GM12878 (cell line): Measurements from ENCODE around the gene NPSR1. TPM values are rescaled to one million over a fixed set of nuclear protein-coding genes. Genes with fewer than 3 reads are reported as not detected.

Experiments
- CBFB ChIP-seq: IDR thresholded peaks from 2 replicates; pipeline ENCODE4 v1.6.1; 2016; ENCODE audit warnings: antibody characterized with exemption, low read depth
- EED ChIP-seq: sonication (generic); IDR thresholded peaks from 2 replicates; pipeline ENCODE4 v1.6.1; 2016; ENCODE audit warnings: antibody characterized with exemption, low read depth
- ESRRA ChIP-seq: IDR thresholded peaks from 2 replicates; pipeline ENCODE4 v1.6.1; 2012; ENCODE audit warnings: mild to moderate bottlenecking, low read length, improper control_type of control experiment
- HDAC2 ChIP-seq: fragments of 200-600 bp; sonication (generic); IDR thresholded peaks from 2 replicates; pipeline ENCODE4 v1.6.1; 2017
- IKZF2 ChIP-seq, 2 experiments: fragments of 450-650 bp; IDR thresholded peaks; 2 replicates each; pipeline ENCODE4 v1.6.1; 2017; ENCODE audit warnings: mild to moderate bottlenecking in 2 of 2, moderate library complexity in 2 of 2
- NFYA ChIP-seq: IDR thresholded peaks from 2 replicates; pipeline ENCODE4 v1.6.1; 2011; ENCODE audit warnings: low read depth, mild to moderate bottlenecking, low read length, improper control_type of control experiment, borderline replicate concordance
- PAX8 ChIP-seq: fragments of 450-650 bp; IDR thresholded peaks from 2 replicates; pipeline ENCODE4 v1.6.1; 2017; ENCODE audit warnings: mild to moderate bottlenecking, moderate library complexity
- SPI1 ChIP-seq: IDR thresholded peaks from 2 replicates; pipeline ENCODE4 v1.6.1; 2011; ENCODE audit warnings: low read depth, mild to moderate bottlenecking, low read length, moderate library complexity, borderline replicate concordance; ENCODE audit not compliant: insufficient read depth
- polyA plus RNA-seq, 11 experiments: library from polyadenylated mRNA; depleted of rRNA in 4 of 11; unstranded in 6 of 11; stranded (reverse) in 5 of 11; fragments of >200 nt; fragmentation: Nextera tagmentation in 4 of 11; fragmentation: Illumina TruSeq in 1 of 11; extraction: Ambion mirVana in 4 of 11; extraction: Trizol in 1 of 11; gene quantifications; 1 replicate in 1 of 11; 2 replicates in 10 of 11; pipeline versions ENCODE4 v1.2.1 to v1.2.3, GENCODE V29; 2011 to 2016; ENCODE audit warnings: inconsistent platforms in 2 of 11, missing spikeins in 2 of 11, low read depth in 1 of 11
- total RNA-seq, 4 experiments: library from RNA; depleted of rRNA in 3 of 4; stranded (reverse); fragments of >200 nt in 3 of 4; fragmentation: Illumina TruSeq in 1 of 4; extraction: Trizol in 1 of 4; gene quantifications; 2 replicates each; pipeline versions ENCODE4 v1.2.1 to v1.2.3, GENCODE V29; 2013 to 2021
- TF ChIP-seq, protein P1 (sequence below): fragments of 450-650 bp; conservative IDR thresholded peaks from 2 replicates; pipeline ENCODE4 v1.6.1; 2017; ENCODE audit warnings: mild to moderate bottlenecking, moderate library complexity
- TF ChIP-seq, protein P2 (sequence below): fragments of 450-650 bp; IDR thresholded peaks from 2 replicates; pipeline ENCODE4 v1.6.1; 2017; ENCODE audit warnings: mild to moderate bottlenecking, low read depth, inconsistent platforms; ENCODE audit not compliant: poor library complexity, severe bottlenecking
- TF ChIP-seq, protein P3 (sequence below): IDR thresholded peaks from 2 replicates; pipeline ENCODE4 v1.6.1; 2011; ENCODE audit warnings: mild to moderate bottlenecking, low read depth, low read length, moderate library complexity; ENCODE audit not compliant: insufficient replicate concordance
- TF ChIP-seq, protein P4 (sequence below): fragments of 150-350 bp; IDR thresholded peaks from 2 replicates; pipeline ENCODE4 v1.6.1; 2014; ENCODE audit warnings: mild to moderate bottlenecking, low read depth, low read length

Gene NPSR1
- total and polyA plus RNA-seq, 10 of the 15 experiments (the other 5 are each of a cell fraction or from before 2014, with no cell fraction given) = 0.20 TPM; not detected in 9

DNA sequence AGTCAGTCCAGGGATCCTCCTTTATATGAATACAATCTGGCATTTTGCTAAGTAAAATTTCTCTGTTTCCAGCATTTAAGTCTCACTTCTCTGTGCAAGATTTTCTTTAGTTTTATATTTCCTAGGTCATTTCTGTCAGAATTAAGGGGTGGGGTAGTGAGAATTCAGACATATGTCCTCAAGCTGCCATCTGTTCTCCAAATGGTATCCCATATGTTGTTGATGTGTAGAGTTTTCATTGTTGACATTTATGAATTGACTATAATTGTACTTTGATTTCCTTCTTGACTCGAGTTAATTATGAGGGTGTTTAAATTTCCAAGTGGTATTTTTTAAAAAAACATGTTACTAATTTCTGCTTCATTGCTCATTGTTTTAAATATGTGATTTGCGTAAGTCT, 148.8 kb downstream of the NPSR1 start (continued):
- TF ChIP-seq CBFB (no peak), NFYA (no peak), IKZF2 (IDR thresholded peaks at IDR 0.05) (no peak), ESRRA (no peak), PAX8 (no peak), EED (no peak), HDAC2 (no peak), SPI1 (no peak)
- TF ChIP-seq, protein P1, sequence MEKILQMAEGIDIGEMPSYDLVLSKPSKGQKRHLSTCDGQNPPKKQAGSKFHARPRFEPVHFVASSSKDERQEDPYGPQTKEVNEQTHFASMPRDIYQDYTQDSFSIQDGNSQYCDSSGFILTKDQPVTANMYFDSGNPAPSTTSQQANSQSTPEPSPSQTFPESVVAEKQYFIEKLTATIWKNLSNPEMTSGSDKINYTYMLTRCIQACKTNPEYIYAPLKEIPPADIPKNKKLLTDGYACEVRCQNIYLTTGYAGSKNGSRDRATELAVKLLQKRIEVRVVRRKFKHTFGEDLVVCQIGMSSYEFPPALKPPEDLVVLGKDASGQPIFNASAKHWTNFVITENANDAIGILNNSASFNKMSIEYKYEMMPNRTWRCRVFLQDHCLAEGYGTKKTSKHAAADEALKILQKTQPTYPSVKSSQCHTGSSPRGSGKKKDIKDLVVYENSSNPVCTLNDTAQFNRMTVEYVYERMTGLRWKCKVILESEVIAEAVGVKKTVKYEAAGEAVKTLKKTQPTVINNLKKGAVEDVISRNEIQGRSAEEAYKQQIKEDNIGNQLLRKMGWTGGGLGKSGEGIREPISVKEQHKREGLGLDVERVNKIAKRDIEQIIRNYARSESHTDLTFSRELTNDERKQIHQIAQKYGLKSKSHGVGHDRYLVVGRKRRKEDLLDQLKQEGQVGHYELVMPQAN = no peak
- TF ChIP-seq, protein P2, sequence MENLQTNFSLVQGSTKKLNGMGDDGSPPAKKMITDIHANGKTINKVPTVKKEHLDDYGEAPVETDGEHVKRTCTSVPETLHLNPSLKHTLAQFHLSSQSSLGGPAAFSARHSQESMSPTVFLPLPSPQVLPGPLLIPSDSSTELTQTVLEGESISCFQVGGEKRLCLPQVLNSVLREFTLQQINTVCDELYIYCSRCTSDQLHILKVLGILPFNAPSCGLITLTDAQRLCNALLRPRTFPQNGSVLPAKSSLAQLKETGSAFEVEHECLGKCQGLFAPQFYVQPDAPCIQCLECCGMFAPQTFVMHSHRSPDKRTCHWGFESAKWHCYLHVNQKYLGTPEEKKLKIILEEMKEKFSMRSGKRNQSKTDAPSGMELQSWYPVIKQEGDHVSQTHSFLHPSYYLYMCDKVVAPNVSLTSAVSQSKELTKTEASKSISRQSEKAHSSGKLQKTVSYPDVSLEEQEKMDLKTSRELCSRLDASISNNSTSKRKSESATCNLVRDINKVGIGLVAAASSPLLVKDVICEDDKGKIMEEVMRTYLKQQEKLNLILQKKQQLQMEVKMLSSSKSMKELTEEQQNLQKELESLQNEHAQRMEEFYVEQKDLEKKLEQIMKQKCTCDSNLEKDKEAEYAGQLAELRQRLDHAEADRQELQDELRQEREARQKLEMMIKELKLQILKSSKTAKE = no peak
- TF ChIP-seq, protein P3, sequence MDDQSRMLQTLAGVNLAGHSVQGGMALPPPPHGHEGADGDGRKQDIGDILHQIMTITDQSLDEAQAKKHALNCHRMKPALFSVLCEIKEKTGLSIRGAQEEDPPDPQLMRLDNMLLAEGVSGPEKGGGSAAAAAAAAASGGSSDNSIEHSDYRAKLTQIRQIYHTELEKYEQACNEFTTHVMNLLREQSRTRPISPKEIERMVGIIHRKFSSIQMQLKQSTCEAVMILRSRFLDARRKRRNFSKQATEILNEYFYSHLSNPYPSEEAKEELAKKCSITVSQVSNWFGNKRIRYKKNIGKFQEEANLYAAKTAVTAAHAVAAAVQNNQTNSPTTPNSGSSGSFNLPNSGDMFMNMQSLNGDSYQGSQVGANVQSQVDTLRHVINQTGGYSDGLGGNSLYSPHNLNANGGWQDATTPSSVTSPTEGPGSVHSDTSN = no peak
- TF ChIP-seq, protein P4, sequence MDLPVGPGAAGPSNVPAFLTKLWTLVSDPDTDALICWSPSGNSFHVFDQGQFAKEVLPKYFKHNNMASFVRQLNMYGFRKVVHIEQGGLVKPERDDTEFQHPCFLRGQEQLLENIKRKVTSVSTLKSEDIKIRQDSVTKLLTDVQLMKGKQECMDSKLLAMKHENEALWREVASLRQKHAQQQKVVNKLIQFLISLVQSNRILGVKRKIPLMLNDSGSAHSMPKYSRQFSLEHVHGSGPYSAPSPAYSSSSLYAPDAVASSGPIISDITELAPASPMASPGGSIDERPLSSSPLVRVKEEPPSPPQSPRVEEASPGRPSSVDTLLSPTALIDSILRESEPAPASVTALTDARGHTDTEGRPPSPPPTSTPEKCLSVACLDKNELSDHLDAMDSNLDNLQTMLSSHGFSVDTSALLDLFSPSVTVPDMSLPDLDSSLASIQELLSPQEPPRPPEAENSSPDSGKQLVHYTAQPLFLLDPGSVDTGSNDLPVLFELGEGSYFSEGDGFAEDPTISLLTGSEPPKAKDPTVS = no peak
- TF ChIP-seq, all 136 proteins: peak for 0
